H1 (cell line): ENCODE results near the gene ASRGL1. TPM values are rescaled to one million over a fixed set of nuclear protein-coding genes. Genes with fewer than 3 reads are reported as not detected.

Experiments
- CTCF ChIA-PET: fragments of 300-600 bp; sonication (Branson Sonifier 250); formaldehyde crosslinking; loops from one replicate; lab custom pipeline; 2021; ENCODE audit not compliant: partially characterized antibody; lab: Charles Lee
- POLR2A ChIA-PET: fragments of 300-600 bp; sonication (Branson Sonifier 250); formaldehyde crosslinking; loops from one replicate; lab custom pipeline; 2021; ENCODE audit warnings: inconsistent platforms; ENCODE audit not compliant: partially characterized antibody; lab: Charles Lee
- DNase-seq, 2 experiments: peaks; one replicate each; pipeline versions ENCODE4 v3.0.0 to v3.0.0-alpha.2; 2010 to 2022; ENCODE audit warnings: low spot score in 2 of 2, low read depth in 1 of 2, mixed read lengths in 1 of 2
- FAIRE-seq: peaks from 2 replicates; lab custom pipeline; 2011; peaks lifted over from hg19 to GRCh38; lab: Jason Lieb, UNC
- H2AFZ ChIP-seq: 2 replicates; pipeline ENCODE4 v1.8.1; 2012; ENCODE audit warnings: low read length, inconsistent platforms
- H2AK5ac ChIP-seq: 2 replicates; pipeline ENCODE4 v1.6.1; 2013; ENCODE audit warnings: low read depth, low read length
- H2BK120ac ChIP-seq: replicated peaks from 2 replicates; pipeline ENCODE3; 2013; ENCODE audit warnings: low read depth, low read length, inconsistent platforms
- H2BK12ac ChIP-seq: 2 replicates; pipeline ENCODE4 v1.6.1; 2013; ENCODE audit warnings: low read depth, low read length
- H2BK15ac ChIP-seq: 2 replicates; pipeline ENCODE4 v1.6.1; 2013; ENCODE audit warnings: low read length
- H2BK20ac ChIP-seq: 2 replicates; pipeline ENCODE4 v1.6.1; 2013; ENCODE audit warnings: low read length
- H2BK5ac ChIP-seq: 2 replicates; pipeline ENCODE4 v1.6.1; 2013; ENCODE audit warnings: low read depth, low read length
- H3K14ac ChIP-seq: 2 replicates; pipeline ENCODE4 v1.6.1; 2013; ENCODE audit warnings: inconsistent platforms; ENCODE audit not compliant: insufficient read length
- H3K18ac ChIP-seq: 2 replicates; pipeline ENCODE4 v1.6.1; 2013; ENCODE audit warnings: low read length; ENCODE audit errors: extremely low read depth
- H3K23ac ChIP-seq: 2 replicates; pipeline ENCODE4 v1.6.1; 2013; ENCODE audit warnings: inconsistent platforms; ENCODE audit not compliant: insufficient read length
- H3K23me2 ChIP-seq: 2 replicates; pipeline ENCODE4 v1.6.1; 2013; ENCODE audit warnings: low read depth, low read length
- H3K27ac ChIP-seq: 2 replicates; pipeline ENCODE4 v1.6.1; 2011; ENCODE audit warnings: low read depth, low read length, inconsistent platforms
- H3K27me3 ChIP-seq, 4 experiments: replicated peaks in 1 of 4; 1 replicate in 1 of 4; 2 replicates in 3 of 4; pipeline versions ENCODE4 v1.6.1 to v1.8.1; 2011 to 2013; ENCODE audit warnings: low read length in 3 of 4, mild to moderate bottlenecking in 3 of 4, inconsistent platforms in 2 of 4, mixed read lengths in 2 of 4, moderate library complexity in 1 of 4; ENCODE audit not compliant: control insufficient read depth in 3 of 4, insufficient read depth in 3 of 4; ENCODE audit errors: extremely low read depth in 1 of 4
- H3K36me3 ChIP-seq, 4 experiments: 2 replicates each; pipeline versions ENCODE4 v1.6.1 to v1.8.1; 2011 to 2013; ENCODE audit warnings: mild to moderate bottlenecking in 4 of 4, low read length in 3 of 4, moderate library complexity in 2 of 4, control low read depth in 1 of 4, inconsistent platforms in 1 of 4; ENCODE audit not compliant: insufficient read depth in 4 of 4, control insufficient read depth in 2 of 4
- H3K4ac ChIP-seq: replicated peaks from 2 replicates; pipeline ENCODE3; 2013; ENCODE audit warnings: low read length, low read depth, mixed read lengths, inconsistent platforms; ENCODE audit not compliant: insufficient read length
- H3K4me1 ChIP-seq, 4 experiments: replicated peaks in 1 of 4; 1 replicate in 1 of 4; 2 replicates in 3 of 4; pipeline versions ENCODE4 v1.6.1 to v1.8.1; 2011 to 2013; ENCODE audit warnings: low read length in 3 of 4, inconsistent platforms in 2 of 4, mixed read lengths in 1 of 4; ENCODE audit not compliant: insufficient read depth in 4 of 4, control insufficient read depth in 3 of 4
- H3K4me2 ChIP-seq, 2 experiments: 2 replicates each; pipeline versions ENCODE4 v1.6.1 to v1.8.1; 2011 to 2013; ENCODE audit warnings: low read depth in 2 of 2, low read length in 2 of 2, control low read depth in 1 of 2, inconsistent platforms in 1 of 2, mild to moderate bottlenecking in 1 of 2; ENCODE audit not compliant: insufficient read depth in 1 of 2
- H3K4me3 ChIP-seq, 4 experiments: fragments of 200-600, 300-600 bp in 1 of 4; sonication (generic), shearing (Covaris generic), sonication (Bioruptor Twin) in 1 of 4; 2 replicates each; pipeline versions ENCODE4 v1.5.1 to v1.8.1; 2011 to 2016; ENCODE audit warnings: low read length in 4 of 4, low read depth in 3 of 4, control low read depth in 2 of 4, inconsistent platforms in 2 of 4, mild to moderate bottlenecking in 2 of 4, mixed read lengths in 1 of 4, moderate library complexity in 1 of 4; ENCODE audit not compliant: insufficient read depth in 2 of 4; ENCODE audit errors: extremely low read depth in 1 of 4
- H3K56ac ChIP-seq: replicated peaks from 2 replicates; pipeline ENCODE3; 2013; ENCODE audit warnings: low read depth, mild to moderate bottlenecking, mixed read lengths, low read length, inconsistent platforms; ENCODE audit not compliant: insufficient read length
- H3K79me1 ChIP-seq: 2 replicates; pipeline ENCODE4 v1.6.1; 2013; ENCODE audit warnings: low read depth, low read length, control low read depth
- H3K79me2 ChIP-seq, 2 experiments: 2 replicates each; pipeline versions ENCODE4 v1.6.1 to v1.8.1; 2012 to 2013; ENCODE audit warnings: low read length in 2 of 2, mild to moderate bottlenecking in 2 of 2, inconsistent platforms in 1 of 2; ENCODE audit not compliant: insufficient read depth in 2 of 2, control insufficient read depth in 1 of 2
- H3K9ac ChIP-seq, 4 experiments: replicated peaks in 1 of 4; 1 replicate in 1 of 4; 2 replicates in 3 of 4; pipeline versions ENCODE4 v1.6.1 to v1.8.1; 2011 to 2013; ENCODE audit warnings: low read depth in 3 of 4, low read length in 3 of 4, control low read depth in 2 of 4, mild to moderate bottlenecking in 2 of 4, moderate library complexity in 2 of 4, inconsistent platforms in 1 of 4; ENCODE audit errors: extremely low read depth in 1 of 4
- H3K9me3 ChIP-seq, 2 experiments: 2 replicates each; pipeline versions ENCODE4 v1.6.1 to v1.8.1; 2012 to 2013; ENCODE audit warnings: mild to moderate bottlenecking in 2 of 2, moderate library complexity in 2 of 2, control low read depth in 1 of 2, inconsistent platforms in 1 of 2, low read depth in 1 of 2, low read length in 1 of 2, mixed read lengths in 1 of 2; ENCODE audit not compliant: insufficient read depth in 2 of 2
- H4K20me1 ChIP-seq, 2 experiments: replicated peaks in 1 of 2; 2 replicates each; pipeline versions ENCODE3 to v1.8.1; 2011 to 2013; ENCODE audit warnings: inconsistent platforms in 2 of 2, low read length in 2 of 2, mild to moderate bottlenecking in 1 of 2; ENCODE audit not compliant: insufficient read depth in 2 of 2, control insufficient read depth in 1 of 2
- H4K5ac ChIP-seq: 2 replicates; pipeline ENCODE4 v1.6.1; 2013; ENCODE audit warnings: low read length, low read depth, mixed read lengths, inconsistent platforms; ENCODE audit not compliant: insufficient read length
- H4K8ac ChIP-seq: 2 replicates; pipeline ENCODE4 v1.8.0; 2013; ENCODE audit warnings: mild to moderate bottlenecking, moderate library complexity, low read length, inconsistent platforms; ENCODE audit not compliant: insufficient read depth; ENCODE audit errors: extremely low read depth
- H4K91ac ChIP-seq: replicated peaks from 2 replicates; pipeline ENCODE3; 2013; ENCODE audit warnings: low read length, mixed read lengths, inconsistent platforms; ENCODE audit not compliant: insufficient read length
- EZH2 ChIP-seq: fragments of 200-600 bp; sonication (generic); IDR thresholded peaks from 2 replicates; pipeline ENCODE4 v1.7.1; 2012; ENCODE audit warnings: low read depth, mild to moderate bottlenecking, moderate library complexity, low read length, inconsistent platforms; ENCODE audit not compliant: severe bottlenecking
- POLR2A ChIP-seq, 2 experiments: IDR thresholded peaks; 1 replicate in 1 of 2; 2 replicates in 1 of 2; pipeline ENCODE4 v1.6.1; 2011; ENCODE audit warnings: low read depth in 2 of 2, low read length in 2 of 2, mild to moderate bottlenecking in 2 of 2; ENCODE audit errors: control extremely low read depth in 1 of 2
- WGBS, 2 experiments: shearing (Covaris generic) in 1 of 2; methylation state at CpG; one replicate each; pipeline versions ENCODE4 v1.1.6 to v1.1.7; 2013 to 2015; ENCODE audit warnings: low lambda C conversion rate in 2 of 2, mixed read lengths in 2 of 2, inconsistent platforms in 1 of 2, low coverage in 1 of 2, missing lambda C conversion rate in 1 of 2; ENCODE audit not compliant: insufficient replicate concordance in 2 of 2, insufficient coverage in 1 of 2, insufficient read length in 1 of 2; ENCODE audit errors: extremely low coverage in 1 of 2, missing lambda C conversion rate in 1 of 2; 5-methylcytosine and 5-hydroxymethylcytosine counted together
- polyA plus RNA-seq, 7 experiments: library from polyadenylated mRNA; depleted of rRNA in 3 of 7; stranded (reverse) in 5 of 7; unstranded in 2 of 7; fragments of >200 nt in 5 of 7; fragments of 200-250 nt in 2 of 7; gene quantifications; 1 replicate in 5 of 7; 2 replicates in 1 of 7; 4 replicates in 1 of 7; pipeline versions ENCODE4 v1.2.1 to v1.2.3, GENCODE V29; 2011 to 2013; ENCODE audit warnings: missing spikeins in 2 of 7, mixed read lengths in 2 of 7
- total RNA-seq: library from RNA; stranded (reverse); fragmentation: NEBNext Ultra II Directional; extraction: Animal tissue kit (Norgen Biotek cat#: 25700); gene quantifications from 2 replicates; pipeline ENCODE4 v1.2.1, GENCODE V29; 2021
- TF ChIP-seq, protein P1 (sequence below): IDR thresholded peaks from 2 replicates; pipeline ENCODE4 v1.6.1; 2012; ENCODE audit warnings: inconsistent platforms

Gene ASRGL1
- total and polyA plus RNA-seq, 2 of the 8 experiments (the other 6 are each of a cell fraction or from before 2014, with no cell fraction given): 19.9 to 23.5 TPM

GRCh38 chr11:62402226-62402959, 65.1 kb downstream of the ASRGL1 start:
- no peak overlapping the region for H2BK120ac ChIP-seq
- ChIA-PET CTCF (interaction anchor here (0.6 to 9.5 kb wide), 10 partner anchors 10 to 666 kb away, joined by 3 to 56 read pairs (median 4); no protein-coding TSS in a partner anchor), POLR2A (interaction anchor here (0.8 to 1.2 kb wide), 2 partner anchors 17 to 48 kb away, joined by 3 to 5 read pairs; partner anchors contain the start of gene SCGB1A1)
- no peaks in the 10 kb centered on the region for H3K9me3 ChIP-seq
- H3K4me1 ChIP-seq: peaks cover 0 to 23% (median 1%) of the 10 kb centered on the region in 4 experiments; a peak in 5 of 7 replicates
- H4K5ac ChIP-seq: no peak overlapping the region
- 0 out of 2 replicates have a peak overlapping the region, but pooled peaks have one; percentile 18 for H2BK20ac ChIP-seq
- no peak overlapping the region for H3K4ac ChIP-seq
- H2BK5ac ChIP-seq: peak overlapping the region; percentile 56; the same call in 1 of the 2 replicates
- H2BK15ac ChIP-seq: 0 out of 2 replicates have a peak overlapping the region, but pooled peaks have one; percentile 40
- H3K4me2 ChIP-seq: no peak overlapping the region
- H4K91ac ChIP-seq: peak overlapping the region; percentile 25
- peak overlapping the region; percentile 58; the same call in 1 of the 2 replicates for H4K8ac ChIP-seq
- H3K27me3 ChIP-seq: 0 out of 7 replicates have a peak, but pooled peaks cover 0 to 2% (median 0%) of the 10 kb centered on the region in 4 experiments
- FAIRE-seq (no peak), DNase-seq (no peak)
- H4K20me1 ChIP-seq: no peaks in the 10 kb centered on the region
- no peaks in the 10 kb centered on the region for H3K36me3 ChIP-seq
- peak overlapping the region; percentile 87 for H3K18ac ChIP-seq
- H3K79me2 ChIP-seq: no peaks in the 10 kb centered on the region
- H3K56ac ChIP-seq: no peak overlapping the region
- H2AFZ ChIP-seq: no peak overlapping the region
- no peaks in the 10 kb centered on the region; the same call in 1 of the 2 replicates for H3K23me2 ChIP-seq
- H3K4me3 ChIP-seq: no peak overlapping the region
- no peak overlapping the region for H2AK5ac ChIP-seq
- no peak overlapping the region for H3K23ac ChIP-seq
- no peak overlapping the region for H3K9ac ChIP-seq
- TF ChIP-seq, protein P1, sequence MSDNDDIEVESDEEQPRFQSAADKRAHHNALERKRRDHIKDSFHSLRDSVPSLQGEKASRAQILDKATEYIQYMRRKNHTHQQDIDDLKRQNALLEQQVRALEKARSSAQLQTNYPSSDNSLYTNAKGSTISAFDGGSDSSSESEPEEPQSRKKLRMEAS: peak; percentile 36; the same call in 1 of the 2 replicates
- TF ChIP-seq POLR2A (IDR thresholded peaks at IDR 0.05; ENCODE audit: control extremely low read depth in 1 of 2, low read depth in 2 of 2, low read length in 2 of 2) (no peak), EZH2 (no peak)
- TF ChIP-seq, all 59 proteins: peak for 1
- Histone ChIP-seq H3K27ac (no peak overlapping the region), H2BK12ac (peak overlapping the region; percentile 29; the same call in 1 of the 2 replicates), H3K79me1 (no peaks in the 10 kb centered on the region), H3K14ac (no peak overlapping the region)
- 77% methylated on average over 15 of the region's 15 CpGs; no CpG with 5 or more reads in 1 of the 2 experiments for WGBS, 2 experiments
